ENCODE results near the gene HHAT. TPM values are rescaled to one million over a fixed set of nuclear protein-coding genes. Genes with fewer than 3 reads are reported as not detected.

The HHAT gene
- polyA plus RNA-seq, 1 donor from 2014 or later: 5.3 TPM

DNA sequence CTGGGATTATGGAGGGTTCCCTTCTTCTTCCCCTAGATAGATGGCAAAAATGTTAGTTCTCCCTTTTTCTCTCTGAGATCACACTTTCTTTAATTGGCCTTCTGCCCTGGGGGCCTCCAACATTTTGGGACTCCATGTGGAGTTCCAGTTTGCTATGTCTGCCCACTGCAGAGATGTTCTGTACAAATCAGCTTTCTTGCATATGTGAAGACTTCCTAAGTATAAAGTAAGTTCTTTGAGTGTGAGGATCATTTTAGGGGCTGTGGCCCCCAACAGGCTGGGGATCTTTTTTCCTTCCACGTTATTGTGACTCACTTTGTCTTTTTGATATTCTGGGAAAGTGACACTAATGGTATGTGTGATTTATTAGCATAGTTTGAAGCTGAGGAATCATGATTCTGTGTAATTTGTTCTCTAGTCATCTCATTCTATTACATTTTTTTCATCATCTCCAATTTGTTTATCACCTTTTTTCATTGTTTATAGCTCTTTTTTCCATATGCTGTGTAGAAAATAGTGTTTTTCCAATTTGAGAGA lies 48.2 kb downstream of the HHAT start:
- Histone ChIP-seq H3F3A (ENCODE audit: insufficient read depth, low read length, poor library complexity, severe bottlenecking) (no peaks in the 10 kb centered on the region), H3K4me3 (ENCODE audit: low read length) (no peak overlapping the region), H3K9me2 (ENCODE audit: insufficient read depth, low read length) (no peaks in the 10 kb centered on the region), H3K9me3 (ENCODE audit: low read length) (no peaks in the 10 kb centered on the region), H3K9ac (ENCODE audit: low read length) (no peak overlapping the region), H3K4me2 (ENCODE audit: low read length) (no peak overlapping the region), H2AFZ (ENCODE audit: low read depth, low read length) (no peak overlapping the region), H3K79me2 (replicated peaks; ENCODE audit: insufficient read depth, low read length) (no peaks in the 10 kb centered on the region), H4K20me1 (ENCODE audit: insufficient read depth) (no peaks in the 10 kb centered on the region), H3K36me3 (ENCODE audit: insufficient read depth, low read length) (no peaks in the 10 kb centered on the region), H3K27ac (ENCODE audit: low read length) (no peak overlapping the region), H3K27me3 (ENCODE audit: insufficient read depth, low read depth, low read length) (no peaks in the 10 kb centered on the region)
- TF ChIP-seq TAF1 (IDR thresholded peaks at IDR 0.05; ENCODE audit: low read depth) (no peak), EP300 (conservative IDR thresholded peaks at IDR 0.05; ENCODE audit: poor library complexity, severe bottlenecking) (no peak), POLR2AphosphoS5 (IDR thresholded peaks at IDR 0.05) (no peak)

DNA sequence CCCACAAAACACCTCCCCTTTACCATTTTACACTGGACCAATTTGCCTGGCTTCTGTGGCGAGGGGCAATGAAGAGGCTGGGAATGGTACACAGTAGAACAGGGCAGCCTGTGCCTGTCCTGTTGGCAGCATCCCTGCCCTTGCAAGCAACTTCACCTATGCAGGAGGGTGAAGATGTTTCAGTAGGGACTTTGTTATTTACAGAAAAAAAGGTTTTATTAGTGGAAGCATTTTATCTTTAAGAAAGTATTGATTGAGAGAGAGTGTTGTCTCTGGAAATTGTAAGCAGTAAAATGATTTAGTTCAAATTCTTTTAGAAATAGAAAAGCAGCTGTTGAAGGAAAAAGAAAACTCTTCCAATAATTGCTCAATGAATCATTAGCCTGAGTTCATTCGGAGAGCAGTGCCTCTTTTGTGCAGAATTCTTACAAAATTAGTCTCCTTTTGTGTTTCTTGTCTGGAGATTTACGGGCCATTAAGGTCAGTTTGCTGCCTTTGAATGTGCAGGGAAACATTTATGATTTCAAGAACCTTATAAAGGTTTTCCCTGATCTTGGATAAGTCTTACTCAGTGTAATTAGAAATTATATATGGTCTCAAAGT lies 49.1 kb downstream of the HHAT start:
- TF ChIP-seq EP300 (conservative IDR thresholded peaks at IDR 0.05; ENCODE audit: poor library complexity, severe bottlenecking) (no peak), POLR2AphosphoS5 (IDR thresholded peaks at IDR 0.05) (no peak), RAD21 (conservative IDR thresholded peaks at IDR 0.05) (no peak), TAF1 (IDR thresholded peaks at IDR 0.05; ENCODE audit: low read depth) (no peak), EZH2 (IDR thresholded peaks at IDR 0.05; ENCODE audit: borderline replicate concordance, insufficient read depth, low read length, poor library complexity, severe bottlenecking) (no peak), MXI1 (conservative IDR thresholded peaks at IDR 0.05; ENCODE audit: poor library complexity, severe bottlenecking) (no peak), SMC3 (conservative IDR thresholded peaks at IDR 0.05; ENCODE audit: poor library complexity) (no peak)
- TF ChIP-seq, protein P1, sequence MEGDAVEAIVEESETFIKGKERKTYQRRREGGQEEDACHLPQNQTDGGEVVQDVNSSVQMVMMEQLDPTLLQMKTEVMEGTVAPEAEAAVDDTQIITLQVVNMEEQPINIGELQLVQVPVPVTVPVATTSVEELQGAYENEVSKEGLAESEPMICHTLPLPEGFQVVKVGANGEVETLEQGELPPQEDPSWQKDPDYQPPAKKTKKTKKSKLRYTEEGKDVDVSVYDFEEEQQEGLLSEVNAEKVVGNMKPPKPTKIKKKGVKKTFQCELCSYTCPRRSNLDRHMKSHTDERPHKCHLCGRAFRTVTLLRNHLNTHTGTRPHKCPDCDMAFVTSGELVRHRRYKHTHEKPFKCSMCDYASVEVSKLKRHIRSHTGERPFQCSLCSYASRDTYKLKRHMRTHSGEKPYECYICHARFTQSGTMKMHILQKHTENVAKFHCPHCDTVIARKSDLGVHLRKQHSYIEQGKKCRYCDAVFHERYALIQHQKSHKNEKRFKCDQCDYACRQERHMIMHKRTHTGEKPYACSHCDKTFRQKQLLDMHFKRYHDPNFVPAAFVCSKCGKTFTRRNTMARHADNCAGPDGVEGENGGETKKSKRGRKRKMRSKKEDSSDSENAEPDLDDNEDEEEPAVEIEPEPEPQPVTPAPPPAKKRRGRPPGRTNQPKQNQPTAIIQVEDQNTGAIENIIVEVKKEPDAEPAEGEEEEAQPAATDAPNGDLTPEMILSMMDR (IDR thresholded peaks at IDR 0.05; ENCODE audit: poor library complexity, severe bottlenecking): no peak
- TF ChIP-seq, protein P2, sequence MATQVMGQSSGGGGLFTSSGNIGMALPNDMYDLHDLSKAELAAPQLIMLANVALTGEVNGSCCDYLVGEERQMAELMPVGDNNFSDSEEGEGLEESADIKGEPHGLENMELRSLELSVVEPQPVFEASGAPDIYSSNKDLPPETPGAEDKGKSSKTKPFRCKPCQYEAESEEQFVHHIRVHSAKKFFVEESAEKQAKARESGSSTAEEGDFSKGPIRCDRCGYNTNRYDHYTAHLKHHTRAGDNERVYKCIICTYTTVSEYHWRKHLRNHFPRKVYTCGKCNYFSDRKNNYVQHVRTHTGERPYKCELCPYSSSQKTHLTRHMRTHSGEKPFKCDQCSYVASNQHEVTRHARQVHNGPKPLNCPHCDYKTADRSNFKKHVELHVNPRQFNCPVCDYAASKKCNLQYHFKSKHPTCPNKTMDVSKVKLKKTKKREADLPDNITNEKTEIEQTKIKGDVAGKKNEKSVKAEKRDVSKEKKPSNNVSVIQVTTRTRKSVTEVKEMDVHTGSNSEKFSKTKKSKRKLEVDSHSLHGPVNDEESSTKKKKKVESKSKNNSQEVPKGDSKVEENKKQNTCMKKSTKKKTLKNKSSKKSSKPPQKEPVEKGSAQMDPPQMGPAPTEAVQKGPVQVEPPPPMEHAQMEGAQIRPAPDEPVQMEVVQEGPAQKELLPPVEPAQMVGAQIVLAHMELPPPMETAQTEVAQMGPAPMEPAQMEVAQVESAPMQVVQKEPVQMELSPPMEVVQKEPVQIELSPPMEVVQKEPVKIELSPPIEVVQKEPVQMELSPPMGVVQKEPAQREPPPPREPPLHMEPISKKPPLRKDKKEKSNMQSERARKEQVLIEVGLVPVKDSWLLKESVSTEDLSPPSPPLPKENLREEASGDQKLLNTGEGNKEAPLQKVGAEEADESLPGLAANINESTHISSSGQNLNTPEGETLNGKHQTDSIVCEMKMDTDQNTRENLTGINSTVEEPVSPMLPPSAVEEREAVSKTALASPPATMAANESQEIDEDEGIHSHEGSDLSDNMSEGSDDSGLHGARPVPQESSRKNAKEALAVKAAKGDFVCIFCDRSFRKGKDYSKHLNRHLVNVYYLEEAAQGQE (IDR thresholded peaks at IDR 0.05; ENCODE audit: borderline replicate concordance): no peak
- Histone ChIP-seq H3K9me2 (ENCODE audit: insufficient read depth, low read length) (no peaks in the 10 kb centered on the region), H3K27me3 (ENCODE audit: insufficient read depth, low read depth, low read length) (no peaks in the 10 kb centered on the region), H3K36me3 (ENCODE audit: insufficient read depth, low read length) (no peaks in the 10 kb centered on the region), H3K4me3 (ENCODE audit: low read length) (no peak overlapping the region), H3K27ac (ENCODE audit: low read length) (no peak overlapping the region), H3K9ac (ENCODE audit: low read length) (no peak overlapping the region), H3K9me3 (ENCODE audit: low read length) (no peaks in the 10 kb centered on the region), H2AFZ (ENCODE audit: low read depth, low read length) (no peak overlapping the region), H3F3A (ENCODE audit: insufficient read depth, low read length, poor library complexity, severe bottlenecking) (no peaks in the 10 kb centered on the region), H4K20me1 (ENCODE audit: insufficient read depth) (no peaks in the 10 kb centered on the region), H3K4me2 (ENCODE audit: low read length) (no peak overlapping the region), H3K79me2 (replicated peaks; ENCODE audit: insufficient read depth, low read length) (no peaks in the 10 kb centered on the region)
